GM18517 (cell line): ENCODE results near the gene LEKR1.

Experiments
- ATAC-seq: cut with Tn5 transposase; IDR thresholded peaks from one replicate; pipeline ENCODE4 v1.9.1; 2021; ENCODE audit warnings: mild to moderate bottlenecking, moderate library complexity; ENCODE audit not compliant: unreplicated experiment

Gene LEKR1

DNA sequence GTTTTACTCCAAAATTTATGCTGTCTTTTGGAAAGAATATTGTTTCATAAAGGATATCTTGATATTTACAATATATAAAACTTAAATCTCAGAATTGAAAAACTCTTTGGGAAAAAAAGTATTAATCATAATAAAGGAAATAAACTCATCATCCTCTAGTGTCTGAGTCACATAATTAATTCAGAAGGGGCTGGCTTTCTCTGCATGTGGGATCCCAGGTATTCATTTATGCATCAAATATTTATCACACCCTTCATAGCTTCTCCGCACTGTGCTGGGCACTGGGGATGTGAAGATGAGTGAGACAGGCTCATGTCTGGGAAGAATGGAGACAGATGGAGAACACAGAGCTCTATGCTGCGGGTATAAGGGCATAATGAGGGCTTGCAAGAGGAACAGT, 268.1 kb downstream of the LEKR1 start:
- no peak for ATAC-seq

DNA sequence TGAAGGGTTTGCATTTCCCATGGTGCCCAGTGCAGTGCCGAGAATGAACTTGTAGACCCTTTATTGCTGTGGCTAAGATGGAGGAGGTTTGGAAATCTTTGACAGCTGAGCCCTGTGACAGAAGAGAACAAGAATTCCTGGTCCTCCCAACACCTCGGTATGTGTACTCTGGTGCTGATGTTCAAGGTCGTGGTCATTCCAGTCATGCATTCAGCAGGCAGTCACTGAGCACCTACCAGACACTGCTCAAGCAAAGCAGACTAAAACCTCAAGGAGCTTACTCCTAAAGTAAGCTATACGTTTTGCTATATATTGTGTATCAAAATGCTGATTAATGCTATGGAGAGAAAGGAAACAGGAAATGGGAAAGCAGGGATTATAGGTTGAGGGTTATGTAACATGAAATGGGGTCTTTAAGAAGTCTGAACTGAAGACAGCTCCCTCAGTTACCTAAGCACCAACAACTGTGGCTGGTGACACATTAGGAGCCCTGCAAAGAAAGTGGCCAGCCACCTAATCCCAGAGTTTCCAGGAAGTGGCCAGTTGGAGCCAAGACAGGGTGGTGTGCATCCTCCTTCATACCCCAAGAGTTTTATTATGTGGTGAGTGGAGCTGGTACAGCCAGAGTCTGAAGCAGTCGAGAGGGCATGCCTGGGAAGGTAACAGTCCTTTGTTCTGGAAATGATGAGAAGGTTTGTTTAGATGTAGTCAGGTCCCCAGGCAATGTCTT, 268.8 kb downstream of the LEKR1 start:
- no peak for ATAC-seq
